Breast epithelium (tissue), 4 donors: ENCODE measurements around the gene ZIC4. TPM values are rescaled to one million over a fixed set of nuclear protein-coding genes. Genes with fewer than 3 reads are reported as not detected.

Experiments used
- DNase-seq, 2 donors: peaks; one replicate each; pipeline ENCODE4 v3.0.0-alpha.2; 2019; ENCODE audit warnings: low spot score in 2 of 2
- H3K27ac ChIP-seq, 2 donors: fragments of 200-600 bp; sonication (generic) in 1 of 2; one replicate each; pipeline ENCODE4 v1.5.1; 2016 to 2019; ENCODE audit warnings: mild to moderate bottlenecking in 1 of 2
- H3K27me3 ChIP-seq, 2 donors: fragments of 200-600 bp; sonication (generic) in 1 of 2; one replicate each; pipeline versions ENCODE4 v1.5.1 to v1.6.0; 2017 to 2019; ENCODE audit warnings: control low read depth in 1 of 2, mild to moderate bottlenecking in 1 of 2
- H3K36me3 ChIP-seq: fragments of 200-600 bp; one replicate; pipeline ENCODE4 v1.5.1; 2019
- H3K4me1 ChIP-seq, 2 donors: fragments of 200-600 bp; sonication (generic); one replicate each; pipeline ENCODE4 v1.5.1; 2016 to 2019; ENCODE audit warnings: control low read depth in 1 of 2
- H3K4me3 ChIP-seq, 3 donors: fragments of 200-600 bp; sonication (generic); 1 replicate in 2 of 3; 2 replicates in 1 of 3; pipeline ENCODE4 v1.5.1; 2016 to 2019; ENCODE audit warnings: mild to moderate bottlenecking in 3 of 3, moderate library complexity in 2 of 3
- H3K9me3 ChIP-seq, 2 donors: fragments of 200-600 bp; sonication (generic) in 1 of 2; one replicate each; pipeline ENCODE4 v1.5.1; 2016 to 2019; ENCODE audit warnings: control low read depth in 1 of 2
- POLR2A ChIP-seq: fragments of 450-650 bp; IDR thresholded peaks from one replicate; pipeline ENCODE4 v1.6.1; 2016; ENCODE audit warnings: antibody characterized with exemption, mild to moderate bottlenecking, moderate library complexity
- POLR2AphosphoS5 ChIP-seq, 3 donors: sonication (generic); formaldehyde crosslinking; IDR thresholded peaks; one replicate each; pipeline ENCODE4 v1.6.1; 2017; ENCODE audit warnings: antibody characterized with exemption in 3 of 3
- intact Hi-C: fragments of 100-400 bp; cut with DNase I; formaldehyde crosslinking; loops from one replicate; pipeline ENCODE4 v1.15.1; 2023; ENCODE audit warnings: low total_unique reads
- total RNA-seq, 3 donors: library from RNA; depleted of rRNA; stranded (reverse); fragments of >200 nt; gene quantifications; one replicate each; pipeline ENCODE4 v1.1.0, GENCODE V29; 2016
- TF ChIP-seq, protein P1 (sequence below), 3 donors: fragments of 450-650 bp; IDR thresholded peaks; one replicate each; pipeline ENCODE4 v1.5.1; 2016 to 2017; ENCODE audit warnings: antibody characterized with exemption in 3 of 3, mild to moderate bottlenecking in 3 of 3, moderate library complexity in 3 of 3

The ZIC4 gene
- total RNA-seq, 3 donors from 2014 or later, result under 0.01 to 0.15 TPM; not detected in 1

DNA sequence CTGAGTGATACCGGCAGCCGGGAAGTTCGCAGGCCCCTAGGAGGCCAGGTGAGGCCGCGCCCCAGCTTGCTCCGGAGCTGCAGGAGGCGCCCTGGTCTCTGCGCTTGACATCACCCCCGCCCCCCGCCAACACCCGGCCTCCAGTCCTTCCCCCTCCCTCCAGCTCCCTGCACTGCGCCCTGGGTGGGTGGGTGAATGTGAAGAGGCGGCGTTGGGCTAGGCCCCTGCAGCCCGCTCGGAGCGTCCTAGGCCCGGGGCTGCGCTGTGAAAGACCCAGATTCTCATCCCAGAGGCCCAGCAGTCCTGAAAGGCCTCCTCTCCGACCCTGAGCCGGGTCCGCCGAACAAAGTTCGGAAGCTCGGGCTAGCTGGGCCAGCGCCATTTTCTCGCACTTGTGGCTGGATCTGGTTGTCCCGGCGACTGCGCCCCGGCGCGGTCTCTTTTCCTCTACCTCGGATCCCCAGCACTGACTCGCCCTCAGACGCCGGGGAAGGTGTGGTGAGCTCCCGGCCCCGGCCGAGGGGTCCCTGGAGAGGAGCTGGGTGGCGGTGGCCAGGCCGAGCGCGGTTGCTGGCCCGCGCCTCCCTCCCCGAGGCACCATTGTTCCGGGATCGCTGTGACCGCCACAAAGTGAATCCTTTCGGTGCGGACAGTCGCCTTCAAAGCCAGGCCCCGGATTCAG, 12.9 kb downstream of the ZIC4 start:
- Histone ChIP-seq H3K27ac (no peak overlapping the region), H3K9me3 (no peaks in the 10 kb centered on the region), H3K4me1 (no peaks in the 10 kb centered on the region), H3K27me3 (peaks cover 0 to 100% of the 10 kb centered on the region in 2 donors), H3K36me3 (no peaks in the 10 kb centered on the region), H3K4me3 (peak overlapping the region; percentile 31 to 56 (median 38))
- TF ChIP-seq, protein P1, sequence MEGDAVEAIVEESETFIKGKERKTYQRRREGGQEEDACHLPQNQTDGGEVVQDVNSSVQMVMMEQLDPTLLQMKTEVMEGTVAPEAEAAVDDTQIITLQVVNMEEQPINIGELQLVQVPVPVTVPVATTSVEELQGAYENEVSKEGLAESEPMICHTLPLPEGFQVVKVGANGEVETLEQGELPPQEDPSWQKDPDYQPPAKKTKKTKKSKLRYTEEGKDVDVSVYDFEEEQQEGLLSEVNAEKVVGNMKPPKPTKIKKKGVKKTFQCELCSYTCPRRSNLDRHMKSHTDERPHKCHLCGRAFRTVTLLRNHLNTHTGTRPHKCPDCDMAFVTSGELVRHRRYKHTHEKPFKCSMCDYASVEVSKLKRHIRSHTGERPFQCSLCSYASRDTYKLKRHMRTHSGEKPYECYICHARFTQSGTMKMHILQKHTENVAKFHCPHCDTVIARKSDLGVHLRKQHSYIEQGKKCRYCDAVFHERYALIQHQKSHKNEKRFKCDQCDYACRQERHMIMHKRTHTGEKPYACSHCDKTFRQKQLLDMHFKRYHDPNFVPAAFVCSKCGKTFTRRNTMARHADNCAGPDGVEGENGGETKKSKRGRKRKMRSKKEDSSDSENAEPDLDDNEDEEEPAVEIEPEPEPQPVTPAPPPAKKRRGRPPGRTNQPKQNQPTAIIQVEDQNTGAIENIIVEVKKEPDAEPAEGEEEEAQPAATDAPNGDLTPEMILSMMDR (IDR thresholded peaks at IDR 0.05), result no peak
- TF ChIP-seq POLR2A (no peak), POLR2AphosphoS5 (IDR thresholded peaks at IDR 0.05) (no peak)
- intact Hi-C loops, result no loop called here
- no peak for DNase-seq

GRCh38 chr3:147392625-147392946, 13.8 kb downstream of the ZIC4 start:
- no peak for DNase-seq
- TF ChIP-seq POLR2A, result no peak
- TF ChIP-seq, protein P1 (IDR thresholded peaks at IDR 0.05), result no peak
- no peak for TF ChIP-seq POLR2AphosphoS5 (IDR thresholded peaks at IDR 0.05)
- Histone ChIP-seq H3K36me3 (no peaks in the 10 kb centered on the region), H3K27me3 (peaks cover 3 to 100% of the 10 kb centered on the region in 2 donors), H3K4me3 (peak overlapping the region; percentile 17 to 58 (median 28)), H3K27ac (no peak overlapping the region), H3K4me1 (no peaks in the 10 kb centered on the region), H3K9me3 (no peaks in the 10 kb centered on the region)
- intact Hi-C loops, result no loop called here

DNA sequence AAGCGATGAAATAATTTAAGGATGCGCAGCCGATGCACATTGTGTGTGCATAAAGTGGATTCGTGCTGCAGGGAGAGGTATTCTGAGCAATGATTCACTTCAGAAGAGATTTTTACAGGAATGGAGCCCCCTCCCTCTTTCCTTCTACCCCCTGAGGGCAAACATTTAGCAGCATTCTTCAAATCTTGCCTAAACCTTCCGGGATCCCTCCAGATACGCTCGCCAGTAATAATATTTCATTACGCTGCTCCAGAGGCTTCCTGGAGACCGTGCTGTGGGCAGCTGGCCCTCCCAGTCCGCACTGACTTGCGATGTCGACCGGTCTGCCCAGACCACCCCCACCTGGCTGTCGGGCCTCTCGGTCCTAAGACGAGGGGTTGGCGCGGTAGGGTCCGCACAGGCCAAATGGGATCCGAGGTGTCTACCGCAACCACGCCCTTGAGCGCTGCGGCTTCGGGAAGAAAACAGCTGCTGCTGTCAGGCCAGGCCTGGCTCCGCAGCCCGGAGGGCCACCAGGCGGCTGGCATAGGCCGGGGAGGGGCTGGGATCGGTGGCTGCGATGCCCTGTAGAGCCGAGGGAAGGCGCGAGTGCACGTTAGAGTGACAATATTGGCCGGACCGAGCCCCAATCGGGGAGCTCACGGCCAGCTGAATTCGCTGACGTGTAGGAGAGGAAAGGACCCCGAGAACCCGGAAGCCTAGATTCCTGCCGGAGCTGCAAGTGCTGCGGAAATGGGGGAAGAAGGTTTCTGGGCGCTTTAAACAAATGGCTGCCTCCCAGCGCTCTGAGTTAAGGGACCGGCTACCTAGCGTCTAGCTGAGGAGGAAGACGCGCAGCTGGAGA, 14.3 kb downstream of the ZIC4 start:
- intact Hi-C loops, result no loop called here
- Histone ChIP-seq H3K27ac (no peak overlapping the region), H3K4me3 (peak overlapping the region; percentile 17 to 58 (median 28))

DNA sequence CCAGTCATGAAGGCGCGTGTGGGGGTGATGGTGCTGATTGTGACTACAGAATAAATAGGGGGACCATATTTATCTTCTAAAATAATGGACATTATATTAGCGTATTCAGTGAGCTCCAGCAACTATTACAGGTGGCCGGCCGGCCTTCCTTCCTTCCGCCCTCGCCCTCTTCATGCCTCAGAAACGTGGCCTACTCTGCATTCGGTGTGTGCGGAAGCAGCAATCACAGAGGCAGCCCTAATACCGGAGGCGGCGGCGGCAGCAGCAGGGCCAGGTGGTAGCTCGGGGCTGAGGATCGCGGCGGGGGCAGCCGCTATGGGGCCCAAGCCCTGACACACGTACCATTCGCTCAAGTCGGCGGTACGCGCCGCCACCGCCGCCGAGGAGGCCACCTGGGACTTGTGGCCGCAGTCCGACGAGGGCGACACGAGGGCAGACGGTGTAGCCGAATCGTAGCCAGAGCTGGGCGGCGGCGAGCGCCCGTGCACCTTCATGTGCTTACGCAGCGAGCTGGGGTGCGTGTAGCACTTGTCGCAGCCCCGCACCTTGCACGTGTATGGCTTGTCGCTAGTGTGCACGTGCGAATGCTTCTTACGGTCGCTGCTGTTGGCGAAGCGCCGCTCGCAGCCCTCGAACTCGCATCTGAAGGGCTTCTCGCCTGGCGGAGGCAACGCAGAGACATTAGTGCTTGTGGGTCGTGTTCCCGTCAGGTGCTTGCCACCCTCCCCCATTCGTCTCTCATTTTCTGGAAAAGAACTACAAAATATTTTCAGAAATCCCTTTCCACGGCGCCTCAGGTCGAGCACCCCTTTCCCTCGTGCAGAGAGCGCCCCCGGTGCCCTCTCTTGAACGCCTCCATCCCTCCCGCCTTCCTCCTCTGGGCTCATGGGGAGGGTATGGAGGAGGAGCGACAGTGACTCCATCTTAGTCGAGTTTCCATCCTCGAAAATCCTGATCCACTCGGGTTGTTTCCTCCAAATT, 15.5 kb downstream of the ZIC4 start:
- no peak for DNase-seq
- Histone ChIP-seq H3K9me3 (no peaks in the 10 kb centered on the region), H3K27ac (no peak overlapping the region), H3K27me3 (peaks cover 4 to 100% of the 10 kb centered on the region in 2 donors), H3K4me3 (peak overlapping the region in 1 of 3 donors; percentile 58), H3K4me1 (no peaks in the 10 kb centered on the region), H3K36me3 (no peaks in the 10 kb centered on the region)
- no peak for TF ChIP-seq POLR2A
- no peak for TF ChIP-seq POLR2AphosphoS5 (IDR thresholded peaks at IDR 0.05)
- TF ChIP-seq, protein P1 (IDR thresholded peaks at IDR 0.05), result no peak
- intact Hi-C loops, result no loop called here

More for the DNA sequence above, 14.3 kb downstream of the ZIC4 start:
- Histone ChIP-seq H3K27me3 (peaks cover 4 to 100% of the 10 kb centered on the region in 2 donors), H3K36me3 (no peaks in the 10 kb centered on the region), H3K4me1 (no peaks in the 10 kb centered on the region), H3K9me3 (no peaks in the 10 kb centered on the region)
- DNase-seq, result no peak
- TF ChIP-seq POLR2A, result no peak
- no peak for TF ChIP-seq POLR2AphosphoS5 (IDR thresholded peaks at IDR 0.05)
- TF ChIP-seq, protein P1 (IDR thresholded peaks at IDR 0.05), result no peak
